GM10266 (cell line): Measurements from ENCODE around the gene KCTD5.

ENCODE experiments used
- DNase-seq: peaks from one replicate; pipeline ENCODE4 v3.0.0; 2012; ENCODE audit errors: extremely low spot score
- TF ChIP-seq, protein P1 (sequence below): IDR thresholded peaks from 2 replicates; pipeline ENCODE4 v1.5.1; 2012; ENCODE audit warnings: mild to moderate bottlenecking, low read depth; ENCODE audit not compliant: control insufficient read depth, insufficient read depth; ENCODE audit errors: missing control alignments

The KCTD5 gene

DNA sequence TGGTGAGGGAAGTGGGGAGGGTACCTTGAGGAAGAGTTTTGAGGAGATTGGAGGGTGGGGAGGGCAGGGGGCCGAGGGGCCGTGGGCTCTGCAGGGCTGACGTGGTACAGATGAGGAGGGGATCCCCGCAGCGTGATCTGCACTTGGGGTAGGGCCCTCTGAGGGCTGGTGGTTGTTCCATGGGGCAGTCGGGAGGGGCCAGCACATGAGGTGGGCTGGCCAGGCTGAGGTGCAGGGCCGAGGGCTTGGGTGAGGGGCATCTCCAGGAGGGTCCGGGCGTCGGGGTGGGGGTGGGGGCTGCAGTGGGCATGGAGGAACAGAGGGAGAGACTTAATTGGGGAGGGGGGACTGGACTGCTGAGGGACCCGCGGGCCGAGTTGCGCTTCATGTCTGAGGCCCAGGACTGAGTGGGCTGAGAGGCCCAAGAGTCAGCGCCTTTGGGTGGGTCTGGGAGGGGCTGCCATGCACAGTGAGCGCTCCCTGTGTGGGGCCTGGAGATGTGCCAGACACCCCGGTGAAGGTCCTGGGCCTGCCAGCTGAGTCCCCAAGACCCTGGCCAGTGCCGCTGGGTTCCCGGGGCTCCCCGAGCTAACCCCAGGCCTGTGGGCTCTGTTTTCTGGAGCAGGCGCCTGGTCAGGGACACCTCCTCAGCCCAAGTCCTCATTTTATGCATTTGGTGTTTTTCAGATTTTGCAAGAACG, 24.4 kb downstream of the KCTD5 start:
- DNase-seq: no peak
- TF ChIP-seq, protein P1, sequence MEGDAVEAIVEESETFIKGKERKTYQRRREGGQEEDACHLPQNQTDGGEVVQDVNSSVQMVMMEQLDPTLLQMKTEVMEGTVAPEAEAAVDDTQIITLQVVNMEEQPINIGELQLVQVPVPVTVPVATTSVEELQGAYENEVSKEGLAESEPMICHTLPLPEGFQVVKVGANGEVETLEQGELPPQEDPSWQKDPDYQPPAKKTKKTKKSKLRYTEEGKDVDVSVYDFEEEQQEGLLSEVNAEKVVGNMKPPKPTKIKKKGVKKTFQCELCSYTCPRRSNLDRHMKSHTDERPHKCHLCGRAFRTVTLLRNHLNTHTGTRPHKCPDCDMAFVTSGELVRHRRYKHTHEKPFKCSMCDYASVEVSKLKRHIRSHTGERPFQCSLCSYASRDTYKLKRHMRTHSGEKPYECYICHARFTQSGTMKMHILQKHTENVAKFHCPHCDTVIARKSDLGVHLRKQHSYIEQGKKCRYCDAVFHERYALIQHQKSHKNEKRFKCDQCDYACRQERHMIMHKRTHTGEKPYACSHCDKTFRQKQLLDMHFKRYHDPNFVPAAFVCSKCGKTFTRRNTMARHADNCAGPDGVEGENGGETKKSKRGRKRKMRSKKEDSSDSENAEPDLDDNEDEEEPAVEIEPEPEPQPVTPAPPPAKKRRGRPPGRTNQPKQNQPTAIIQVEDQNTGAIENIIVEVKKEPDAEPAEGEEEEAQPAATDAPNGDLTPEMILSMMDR: no peak

- no peak for DNase-seq
- TF ChIP-seq, protein P1: no peak
These were observed 25.3 kb downstream of the KCTD5 start for GRCh38 chr16:2707368-2708289.

DNA sequence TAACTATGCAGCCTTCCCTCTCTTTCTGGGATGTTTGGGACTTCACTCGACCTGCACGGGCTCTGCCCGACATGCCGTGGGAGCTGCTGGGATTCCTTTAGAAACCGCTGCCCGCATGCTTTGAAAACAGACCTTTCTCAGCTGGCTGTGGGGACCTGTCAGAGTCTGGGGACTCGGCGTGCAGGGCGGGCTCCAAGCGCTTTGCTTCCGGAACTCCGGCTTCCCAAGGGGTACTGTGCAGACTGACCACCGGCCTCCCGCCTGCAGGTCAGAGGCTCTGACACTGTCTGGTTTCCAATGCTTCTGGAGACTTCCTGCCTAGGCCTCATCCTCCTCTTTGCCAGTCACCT, 25.9 kb downstream of the KCTD5 start:
- no peak for DNase-seq
- TF ChIP-seq, protein P1: no peak

DNA sequence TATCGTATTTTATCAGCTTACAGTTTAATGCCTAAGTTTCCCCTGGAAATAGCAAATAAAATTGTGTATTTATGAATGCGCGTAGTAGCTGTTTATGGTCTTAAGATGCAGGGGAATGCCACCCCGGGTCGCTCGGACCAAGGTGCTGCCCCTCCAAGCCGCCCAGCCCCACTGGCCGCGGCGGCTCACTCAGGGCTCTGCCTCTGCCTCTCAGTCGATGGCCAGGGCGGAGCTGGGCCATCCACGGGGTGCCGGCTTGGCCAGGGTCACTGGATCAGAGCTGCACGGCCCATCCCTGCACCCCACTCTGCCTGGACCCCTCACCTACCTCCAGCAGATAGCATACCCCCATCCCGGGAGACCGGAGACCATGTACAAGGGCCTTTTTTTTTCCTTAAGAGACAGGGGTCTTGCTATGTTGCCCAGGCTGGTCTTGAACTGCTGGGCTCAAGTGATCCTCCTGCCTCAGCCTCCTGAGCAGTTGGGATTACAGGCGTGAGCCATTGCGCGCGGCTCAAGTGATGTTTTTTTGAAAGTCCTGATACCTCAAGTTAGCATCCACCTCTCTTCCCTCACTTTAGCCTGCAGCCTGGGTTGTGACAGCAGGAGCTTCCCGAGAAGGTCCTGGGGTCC, 26.7 kb downstream of the KCTD5 start:
- TF ChIP-seq, protein P1: no peak
- no peak for DNase-seq

DNA sequence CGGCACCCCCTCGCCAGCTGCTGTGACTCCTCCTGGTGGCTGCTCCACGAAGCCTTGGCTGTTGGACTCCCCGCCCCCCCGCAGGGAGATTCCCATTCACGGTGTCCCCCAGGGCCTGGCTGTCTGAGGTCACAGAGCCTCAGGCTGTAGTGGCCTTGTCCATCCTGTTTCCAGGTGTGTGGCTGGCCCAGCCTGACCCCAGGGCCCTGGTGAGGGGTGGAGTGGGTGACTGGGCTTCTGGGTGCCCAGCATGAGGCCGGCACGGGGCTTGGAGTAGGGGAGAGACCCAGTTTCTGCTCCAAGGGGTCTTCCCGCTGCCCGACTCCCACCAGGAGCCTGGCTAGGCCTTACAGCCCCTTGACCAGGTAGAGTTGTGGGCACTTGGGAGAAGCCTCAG, 27.3 kb downstream of the KCTD5 start:
- no peak for DNase-seq
- TF ChIP-seq, protein P1: no peak

DNA sequence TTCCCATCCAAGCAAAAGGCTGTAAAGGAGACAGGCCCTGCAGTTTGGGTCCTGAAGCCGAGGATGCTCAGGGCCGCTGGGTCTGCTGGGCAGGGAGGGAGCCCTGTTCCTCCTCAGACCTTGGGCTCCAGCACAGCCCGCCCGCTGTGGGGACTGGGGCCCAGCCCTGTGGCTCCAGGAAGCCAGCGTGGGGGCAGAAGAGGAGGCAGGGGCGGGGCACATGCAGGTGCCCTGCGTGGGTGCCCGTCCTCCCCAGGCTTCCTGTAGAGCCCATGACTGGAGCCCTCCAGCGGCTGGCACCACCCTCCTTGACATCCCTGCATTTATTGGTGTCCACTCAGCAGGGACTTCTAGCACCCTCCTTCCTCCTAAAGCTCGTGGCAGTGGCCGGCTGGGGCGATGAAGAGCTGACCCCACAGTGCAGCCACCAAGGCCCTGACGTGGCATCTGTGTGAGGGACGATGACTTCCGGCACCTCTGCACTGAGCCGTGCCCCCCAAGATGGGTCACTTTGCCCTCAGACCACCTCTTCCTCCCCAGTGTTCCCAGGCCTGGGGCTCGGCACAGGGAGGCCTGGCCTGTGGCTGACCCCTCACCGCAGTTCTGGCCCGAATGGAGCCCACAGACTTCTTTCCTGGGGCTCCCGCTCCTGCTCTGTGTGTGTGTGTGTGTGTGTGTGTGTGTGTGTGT, 27.8 kb downstream of the KCTD5 start:
- no peak for DNase-seq
- TF ChIP-seq, protein P1: no peak
